COLO829 (cell line): ENCODE data around the gene GAB2.
"Not testable (repeated sequence)": the region's sequence is repeated elsewhere in the genome, so short reads cannot be mapped to it uniquely, and the experiment has no call there.

ENCODE experiments used
- DNase-seq: peaks from one replicate; pipeline ENCODE4 v3.0.0; 2012; ENCODE audit warnings: low spot score

GAB2 gene

DNA sequence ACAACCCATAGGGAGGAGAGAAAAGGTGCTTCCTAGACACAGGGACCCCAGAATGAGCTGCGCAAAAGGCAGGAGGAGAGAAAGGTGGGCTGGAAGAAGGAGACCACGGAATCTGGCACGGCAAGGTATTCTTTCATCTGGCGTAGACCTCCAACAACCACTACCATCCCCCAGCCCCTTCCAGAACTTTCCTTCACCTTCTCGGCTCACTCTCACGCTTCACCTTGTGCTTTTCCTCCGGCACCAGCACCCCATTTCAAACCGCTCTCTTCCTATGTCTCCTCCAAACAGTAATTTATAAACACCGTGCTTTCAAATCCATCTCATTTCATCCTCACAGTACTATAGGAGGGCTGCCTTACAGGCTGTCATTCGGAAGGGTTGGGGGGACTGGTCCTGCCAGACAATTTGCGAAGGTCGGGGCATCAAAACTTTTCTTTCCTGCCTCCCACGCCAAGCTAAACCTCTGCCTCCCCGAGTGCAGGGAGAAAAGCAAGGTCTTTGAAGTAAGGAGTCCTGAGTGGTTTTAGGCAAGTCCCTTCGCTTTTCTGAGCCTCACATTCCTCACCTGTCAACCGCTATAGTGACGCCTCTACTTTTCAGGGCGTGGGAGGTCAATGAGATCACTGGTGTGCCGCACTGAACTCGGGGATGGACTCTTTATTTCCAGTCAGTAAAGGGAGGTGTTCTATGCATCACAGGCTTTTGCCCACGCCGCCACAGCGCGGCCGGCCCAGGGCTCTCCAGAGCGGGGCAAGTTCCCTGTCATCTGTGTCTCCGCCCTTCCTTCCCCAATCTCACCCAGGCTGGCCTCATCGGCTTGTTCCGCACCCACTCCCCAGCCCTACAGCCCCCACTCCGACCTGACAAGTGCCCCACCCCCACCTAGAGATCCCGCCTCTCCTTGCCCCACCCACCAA is 230.0 kb downstream of the GAB2 start:
- peak; percentile 26 for DNase-seq

DNA sequence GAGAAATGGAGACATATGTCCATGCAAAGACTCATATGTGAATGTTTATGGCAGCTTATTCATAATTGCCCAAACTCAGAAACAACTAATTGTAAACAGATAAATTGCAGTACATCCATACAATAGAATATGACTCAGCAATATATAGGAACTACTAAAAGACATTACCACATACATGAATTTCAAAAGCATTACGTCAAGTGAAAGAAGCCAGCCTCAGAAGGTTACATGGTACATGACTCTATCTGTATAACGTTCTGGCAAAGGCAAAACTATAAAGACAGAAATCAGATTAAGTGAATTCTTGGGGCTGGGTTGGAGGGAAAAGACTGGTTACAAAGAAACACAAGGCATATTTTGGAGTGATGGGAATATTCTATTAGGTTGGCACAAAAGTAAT is 236.4 kb downstream of the GAB2 start:
- DNase-seq = no peak

DNA sequence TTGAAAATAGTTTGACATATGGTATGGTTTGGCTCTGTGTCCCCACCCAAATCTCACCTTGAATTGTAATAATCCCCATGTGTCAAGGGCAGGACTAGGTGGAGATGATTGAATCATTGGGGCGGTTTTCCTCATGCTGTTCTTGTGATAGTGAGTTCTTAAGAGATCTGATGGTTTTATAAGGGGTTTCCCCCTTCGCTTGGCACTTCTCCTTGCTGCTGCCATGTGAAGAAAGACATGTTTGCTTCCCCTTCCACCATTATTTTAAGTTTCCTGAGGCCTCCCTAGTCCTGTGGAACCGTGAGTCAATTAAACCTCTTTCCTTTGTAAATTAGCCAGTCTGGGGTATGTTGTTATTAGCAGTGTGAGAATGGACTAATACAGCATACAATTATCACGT is 236.9 kb downstream of the GAB2 start:
- DNase-seq = no peak

DNA sequence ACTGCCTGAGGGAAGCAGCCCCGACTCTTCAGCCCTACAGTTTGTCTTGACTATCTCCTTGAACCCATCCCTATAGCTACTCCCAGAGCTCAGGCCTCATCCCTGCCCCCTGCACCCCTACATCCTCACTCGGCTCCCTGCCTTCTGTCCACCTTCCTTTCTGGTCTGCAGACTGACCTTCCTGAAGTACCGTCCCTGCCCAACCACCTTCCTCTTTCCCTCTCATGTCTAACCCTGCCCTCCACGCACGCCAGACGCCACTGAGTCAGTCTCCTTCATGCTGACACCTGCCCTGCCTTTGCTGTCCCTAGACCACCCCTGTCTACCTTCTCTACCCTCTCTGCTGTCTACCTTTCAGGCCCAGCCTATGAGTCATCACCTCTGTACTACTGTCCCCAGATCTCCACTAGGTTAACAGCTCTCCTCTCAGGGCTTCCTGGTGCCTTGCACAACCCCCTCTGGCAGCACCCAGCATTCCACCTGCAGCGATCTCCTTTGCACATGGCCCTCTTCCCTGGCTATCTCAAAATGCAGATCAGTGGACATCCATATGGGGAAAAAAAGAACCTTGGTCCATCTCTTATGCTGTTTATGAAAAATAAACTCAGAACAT is 238.1 kb downstream of the GAB2 start:
- no peak for DNase-seq

DNA sequence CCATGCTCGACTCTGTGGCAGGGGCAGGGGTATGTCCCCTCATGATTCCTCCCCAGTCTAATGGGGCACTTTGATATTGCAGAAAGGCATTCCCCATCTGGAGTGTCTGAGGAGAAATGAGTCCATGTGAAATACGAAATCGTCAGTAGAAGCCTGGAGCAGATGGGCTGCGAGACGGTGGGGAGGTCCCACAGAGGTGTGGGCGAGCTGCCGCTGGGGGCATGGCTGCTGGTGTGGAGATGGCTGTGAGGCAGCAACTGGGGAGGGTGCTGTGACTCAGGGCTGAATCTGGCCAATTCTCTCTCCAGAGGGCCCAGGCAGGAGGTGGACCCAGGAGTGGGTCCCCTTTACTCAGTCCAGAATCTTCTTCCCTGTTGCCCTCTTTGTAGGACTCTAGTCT is 240.4 kb downstream of the GAB2 start:
- no peak for DNase-seq

DNA sequence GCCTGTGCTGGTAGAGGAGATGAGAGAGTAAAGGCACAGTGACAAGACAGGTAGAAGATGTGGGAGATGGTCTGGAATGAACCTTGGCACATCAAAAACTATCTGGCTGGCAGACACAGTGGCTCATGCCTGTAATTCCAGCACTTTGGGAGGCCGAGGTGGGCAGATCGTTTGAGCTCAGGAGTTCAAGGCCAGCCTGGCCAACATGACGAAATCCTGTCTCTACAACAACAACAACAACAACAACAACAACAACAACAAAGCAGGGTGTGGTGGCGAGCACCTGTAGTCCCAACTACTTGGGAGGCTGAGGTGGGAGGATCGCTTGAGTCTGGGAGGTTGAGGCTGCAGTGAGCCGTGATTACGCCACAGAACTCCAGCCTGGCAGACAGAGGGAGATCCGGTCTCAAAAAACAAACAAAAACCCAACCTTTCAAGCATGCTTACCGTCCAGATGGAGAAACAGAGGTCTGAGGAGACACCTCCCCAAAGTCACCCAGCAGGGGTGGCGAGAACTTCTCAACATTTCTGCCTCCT is 240.9 kb downstream of the GAB2 start:
- no peak for DNase-seq

DNA sequence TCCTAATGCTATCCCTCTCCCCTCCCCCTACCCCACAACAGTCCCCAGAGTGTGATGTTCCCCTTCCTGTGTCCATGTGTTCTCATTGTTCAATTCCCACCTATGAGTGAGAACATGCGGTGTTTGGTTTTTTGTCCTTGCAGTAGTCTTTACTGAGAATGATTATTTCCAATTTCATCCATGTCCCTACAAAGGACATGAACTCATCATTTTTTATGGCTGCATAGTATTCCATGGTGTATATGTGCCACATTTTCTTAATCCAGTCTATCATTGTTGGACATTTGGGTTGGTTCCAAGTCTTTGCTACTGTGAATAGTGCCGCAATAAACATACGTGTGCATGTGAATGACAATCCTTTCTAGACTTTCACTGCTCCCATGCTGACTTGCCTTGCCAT is 241.8 kb downstream of the GAB2 start:
- DNase-seq = not testable (repeated sequence)

DNA sequence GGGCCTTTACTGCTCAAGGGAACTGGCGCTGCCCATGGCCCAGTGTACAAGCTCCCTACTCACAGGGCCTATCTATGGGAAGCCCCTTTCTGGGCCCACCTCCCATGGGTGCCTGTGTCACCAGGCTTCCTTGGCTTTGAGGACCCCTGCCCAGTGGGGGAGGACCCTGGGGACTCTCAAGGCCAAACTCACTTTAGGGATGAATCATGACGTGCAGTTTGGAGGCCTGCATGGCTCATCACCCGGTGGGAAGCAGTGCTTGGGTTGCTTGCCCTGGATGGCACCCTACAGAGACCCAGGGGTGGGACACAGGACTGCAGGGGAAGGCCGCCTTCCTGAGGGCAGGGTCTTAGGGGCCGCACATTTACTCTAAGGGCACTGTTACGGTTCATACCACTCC is 245.7 kb downstream of the GAB2 start:
- no peak for DNase-seq

DNA sequence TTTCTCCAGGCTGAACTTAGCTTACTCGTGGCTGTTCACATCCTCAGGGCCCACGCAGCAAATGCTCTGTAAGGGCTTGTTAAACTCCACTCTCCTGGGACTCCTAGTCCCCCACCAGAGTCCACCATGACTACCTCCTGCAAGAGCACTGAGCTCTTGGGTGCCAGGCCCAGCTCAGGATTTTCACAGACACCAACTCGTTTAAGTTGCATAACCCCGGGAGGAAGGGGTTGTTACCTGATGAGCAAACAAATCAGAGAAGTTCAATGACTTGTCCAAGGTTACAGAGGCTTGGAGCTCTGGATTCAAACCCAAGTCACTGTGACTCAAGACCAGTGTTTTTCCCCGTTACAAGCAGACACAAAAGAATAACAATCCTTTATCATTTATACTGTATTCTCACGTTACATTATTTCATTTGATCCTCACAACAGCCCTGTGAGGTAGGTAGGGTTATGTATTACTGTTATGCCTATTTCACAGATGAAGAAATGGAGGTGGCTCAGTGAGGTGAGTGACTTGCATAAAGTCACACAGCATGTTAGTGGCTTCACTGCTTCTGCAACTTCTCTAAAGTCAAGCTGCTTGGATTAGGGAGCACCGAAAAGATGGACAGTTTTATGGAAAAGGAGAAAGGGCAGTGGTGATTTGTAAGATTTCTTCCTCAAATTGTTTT is 246.6 kb downstream of the GAB2 start:
- DNase-seq = no peak

DNA sequence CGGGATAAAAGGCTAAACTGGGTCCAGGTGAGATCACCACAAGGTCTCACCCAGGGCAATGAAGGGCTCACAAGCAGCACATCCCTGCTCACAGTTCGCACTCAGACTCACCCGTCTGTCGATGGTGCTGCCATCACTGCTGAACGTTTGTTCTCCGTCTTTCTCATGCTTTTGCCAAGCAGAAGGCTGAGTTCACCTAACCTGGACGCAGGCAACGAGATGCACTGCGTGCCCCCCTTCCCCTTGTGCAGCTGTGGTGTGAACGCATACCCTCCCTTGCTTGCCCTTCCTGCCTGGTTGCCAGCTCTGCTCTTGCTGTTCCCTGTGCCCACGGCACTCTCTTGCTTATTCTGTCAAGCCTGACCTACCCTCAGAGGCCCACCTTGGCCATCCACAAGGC is 247.2 kb downstream of the GAB2 start:
- DNase-seq = no peak

DNA sequence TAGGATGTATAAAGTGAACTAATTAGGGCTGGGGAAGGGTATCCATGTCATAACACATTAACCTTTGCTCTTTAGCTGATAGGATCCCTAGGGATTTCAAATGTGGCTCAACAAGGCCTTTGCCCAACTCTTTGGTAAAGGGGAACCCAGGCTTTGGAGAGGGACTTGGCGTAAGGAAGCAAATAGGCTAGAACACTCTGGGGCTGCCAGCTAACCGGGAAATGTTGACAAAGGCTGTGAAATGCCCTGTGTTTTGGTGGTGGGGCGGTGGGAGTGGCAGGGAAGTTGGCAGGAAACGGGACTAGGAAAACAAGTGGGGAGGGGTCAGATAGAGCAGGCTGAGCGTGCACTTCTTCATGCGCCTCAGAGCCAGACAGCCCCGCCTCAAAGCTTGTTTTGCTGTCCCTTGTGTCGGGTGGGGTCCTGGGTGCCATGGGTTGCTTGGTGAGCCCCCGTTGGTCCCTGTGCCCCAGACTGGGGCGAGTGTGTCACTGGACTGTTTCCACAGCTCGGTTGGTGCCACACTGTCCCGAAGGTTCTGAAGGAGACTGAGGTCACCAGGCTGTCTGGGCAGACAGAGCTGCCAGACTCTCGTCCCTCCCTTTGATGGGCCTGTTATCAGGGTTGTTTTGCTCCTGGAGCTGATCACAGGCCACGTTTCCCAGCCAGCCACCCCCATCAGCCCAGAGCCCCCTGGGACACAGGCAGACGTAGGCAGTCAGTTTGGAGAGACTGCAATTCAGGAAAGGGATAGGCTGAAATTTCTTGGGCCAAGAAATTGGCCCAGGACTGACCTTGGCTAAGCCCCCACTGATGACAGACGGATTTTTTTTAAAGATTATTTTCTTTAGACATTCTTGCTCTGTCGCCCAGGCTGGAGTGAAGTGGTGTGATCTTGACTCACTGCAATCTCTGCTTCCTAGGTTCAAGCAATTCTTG is 248.8 kb downstream of the GAB2 start:
- no peak for DNase-seq

DNA sequence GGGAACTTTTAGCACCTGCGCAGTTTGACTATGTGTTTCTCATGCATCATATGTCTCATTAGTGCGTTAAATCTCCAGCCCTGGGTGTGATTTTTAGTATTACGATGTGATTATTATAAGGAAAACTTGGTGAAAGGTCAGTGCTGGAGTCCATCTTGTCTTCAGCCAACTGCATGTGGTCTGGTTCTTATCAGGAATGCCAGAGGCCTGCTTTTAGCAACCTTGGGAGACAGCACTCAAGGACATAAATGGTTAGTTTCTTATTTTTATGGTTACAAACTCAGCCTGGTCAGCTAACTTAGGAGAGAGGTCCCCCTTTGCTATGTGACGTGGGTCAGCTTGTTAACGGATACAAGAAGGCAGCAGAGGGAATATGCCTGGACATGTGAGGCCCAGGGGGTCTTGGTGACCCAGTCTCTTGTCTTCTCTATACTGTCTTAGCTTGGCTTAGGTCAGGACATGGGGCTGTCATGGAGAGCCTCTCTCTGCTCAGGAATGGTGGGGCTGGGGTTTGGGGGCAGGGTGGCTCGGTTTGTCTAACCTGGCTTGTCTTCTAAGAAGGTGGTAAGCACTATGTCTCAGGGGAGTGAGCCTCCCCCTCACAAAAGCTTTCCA is 250.7 kb downstream of the GAB2 start:
- no peak for DNase-seq
